ENCODE data around the gene SLC35E1.

DNA sequence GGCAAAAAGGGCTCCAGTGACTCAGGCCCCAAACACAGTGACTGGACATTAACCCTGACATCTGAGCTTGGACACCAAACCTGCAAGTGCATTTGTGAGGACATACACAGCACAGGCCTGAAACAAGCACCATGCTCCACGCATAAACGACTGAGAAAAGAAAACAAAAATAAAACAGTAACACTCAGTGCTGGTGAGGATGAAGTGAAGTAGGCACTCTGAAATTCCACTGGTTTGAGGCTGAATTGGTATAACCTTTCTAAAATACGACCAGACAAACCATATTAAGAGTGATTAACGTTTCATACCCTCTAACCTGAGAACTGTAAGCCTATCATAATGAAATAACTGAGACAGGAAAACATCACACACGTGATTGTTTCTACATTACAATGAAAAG, 5.5 kb downstream of the SLC35E1 start:
- TF ChIP-seq, protein P1, sequence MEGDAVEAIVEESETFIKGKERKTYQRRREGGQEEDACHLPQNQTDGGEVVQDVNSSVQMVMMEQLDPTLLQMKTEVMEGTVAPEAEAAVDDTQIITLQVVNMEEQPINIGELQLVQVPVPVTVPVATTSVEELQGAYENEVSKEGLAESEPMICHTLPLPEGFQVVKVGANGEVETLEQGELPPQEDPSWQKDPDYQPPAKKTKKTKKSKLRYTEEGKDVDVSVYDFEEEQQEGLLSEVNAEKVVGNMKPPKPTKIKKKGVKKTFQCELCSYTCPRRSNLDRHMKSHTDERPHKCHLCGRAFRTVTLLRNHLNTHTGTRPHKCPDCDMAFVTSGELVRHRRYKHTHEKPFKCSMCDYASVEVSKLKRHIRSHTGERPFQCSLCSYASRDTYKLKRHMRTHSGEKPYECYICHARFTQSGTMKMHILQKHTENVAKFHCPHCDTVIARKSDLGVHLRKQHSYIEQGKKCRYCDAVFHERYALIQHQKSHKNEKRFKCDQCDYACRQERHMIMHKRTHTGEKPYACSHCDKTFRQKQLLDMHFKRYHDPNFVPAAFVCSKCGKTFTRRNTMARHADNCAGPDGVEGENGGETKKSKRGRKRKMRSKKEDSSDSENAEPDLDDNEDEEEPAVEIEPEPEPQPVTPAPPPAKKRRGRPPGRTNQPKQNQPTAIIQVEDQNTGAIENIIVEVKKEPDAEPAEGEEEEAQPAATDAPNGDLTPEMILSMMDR (IDR thresholded peaks at IDR 0.05; ENCODE audit: insufficient read depth, low read length, poor library complexity, severe bottlenecking): no peak
- no peak for TF ChIP-seq EZH2phosphoT487 (conservative IDR thresholded peaks at IDR 0.05; ENCODE audit: low read length)

Measured in SU-DHL-6 (cell line).